Measurements from ENCODE around the gene MAP9.
"Not testable (repeated sequence)": the region's sequence is repeated elsewhere in the genome, so short reads cannot be mapped to it uniquely, and the experiment has no call there.

The MAP9 gene

DNA sequence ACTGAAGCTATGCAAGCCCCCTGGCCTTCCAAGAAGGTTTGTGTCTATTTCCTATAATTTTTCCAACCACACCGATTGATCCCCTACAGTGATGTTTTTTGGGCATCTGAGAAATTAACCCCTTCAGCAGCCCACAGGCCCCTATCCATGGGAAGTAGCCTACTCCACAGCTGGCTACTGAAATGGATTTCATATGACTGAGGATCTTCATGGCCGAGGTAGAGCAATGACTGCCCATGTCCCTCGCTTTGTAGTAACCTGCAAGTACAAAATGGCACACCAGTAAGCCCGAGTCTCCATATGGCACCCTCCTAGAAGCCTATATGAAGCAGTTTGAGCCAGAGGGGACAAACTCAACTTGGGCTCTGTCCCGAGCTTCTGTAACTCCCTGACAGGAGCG is 36.8 kb downstream of the MAP9 start:
- no peak for DNase-seq

DNA sequence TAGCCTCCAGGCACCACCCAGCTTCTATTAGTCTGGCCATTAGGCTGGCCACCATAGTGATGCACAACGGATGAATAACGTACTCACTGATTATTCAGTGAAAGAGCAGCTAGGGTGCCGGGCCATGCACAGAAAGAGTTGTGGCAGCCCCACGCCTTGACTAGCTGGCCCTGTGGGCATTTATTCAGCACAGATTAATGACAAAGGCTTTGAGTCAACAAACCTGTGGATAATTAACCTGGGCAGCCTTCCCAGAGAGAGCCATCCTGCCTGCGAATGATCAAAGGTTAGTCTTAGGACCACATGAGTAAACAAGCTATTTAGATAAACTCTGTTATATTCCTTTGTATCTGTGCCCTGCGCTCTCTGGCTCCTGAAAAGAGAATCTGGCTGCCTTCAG is 37.2 kb downstream of the MAP9 start:
- no peak for DNase-seq

DNA sequence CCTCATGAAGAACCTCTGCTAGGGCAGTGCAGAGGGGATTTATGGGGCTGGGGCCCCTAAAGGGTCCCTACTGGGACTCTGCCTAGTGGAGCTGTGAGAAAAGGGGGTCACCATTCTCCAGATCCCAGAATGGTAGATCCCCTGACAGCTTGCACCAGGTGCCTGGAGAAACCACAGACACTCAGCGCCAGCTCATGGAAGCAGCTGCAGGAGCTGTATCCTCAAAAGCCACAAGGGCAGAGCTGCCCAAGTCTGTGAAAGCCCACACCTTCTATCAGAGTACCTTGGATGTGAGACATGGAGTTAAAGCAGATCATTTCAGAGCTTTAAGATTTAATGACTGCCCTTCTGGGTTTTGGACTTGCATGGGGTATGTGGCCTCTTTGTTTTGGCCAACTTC is 38.6 kb downstream of the MAP9 start:
- no peak for DNase-seq

DNA sequence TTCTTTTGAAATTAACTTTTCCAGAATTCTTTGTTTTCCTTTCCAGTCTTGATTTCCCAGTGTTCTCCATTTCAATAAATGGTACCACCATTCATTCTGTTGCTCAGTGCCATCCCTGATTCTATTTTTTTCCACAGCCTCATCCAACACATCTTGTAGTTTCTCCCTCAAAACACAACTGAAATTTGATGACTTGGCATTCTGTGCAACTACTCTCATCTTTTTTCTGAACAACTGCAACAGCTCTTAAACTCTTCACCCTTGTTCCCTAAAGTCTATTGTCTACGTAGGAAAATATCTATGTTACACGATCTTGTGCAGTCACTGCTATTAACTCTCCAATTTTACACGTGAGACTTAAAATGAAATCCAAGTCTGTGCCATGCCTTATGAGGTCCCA is 40.5 kb downstream of the MAP9 start:
- DNase-seq, result no peak

DNA sequence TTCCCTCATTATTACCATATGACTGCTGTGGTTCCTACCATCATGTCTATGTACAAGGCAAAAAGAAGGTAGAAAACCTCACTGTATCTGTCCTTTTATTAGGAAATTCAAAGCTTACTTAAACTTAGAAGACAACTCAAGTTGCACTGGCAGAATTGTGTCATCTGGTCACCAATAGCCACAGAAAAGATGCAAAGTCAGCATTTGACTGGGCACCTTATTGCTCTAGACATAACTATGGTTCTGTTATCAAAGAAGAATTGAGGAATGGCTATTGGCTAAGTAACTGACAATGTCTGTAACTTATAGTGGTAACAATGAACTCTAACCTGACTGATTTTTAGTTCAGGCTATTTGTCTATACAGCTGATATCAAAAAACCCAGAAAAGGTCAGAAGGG is 45.3 kb downstream of the MAP9 start:
- no peak for DNase-seq

DNA sequence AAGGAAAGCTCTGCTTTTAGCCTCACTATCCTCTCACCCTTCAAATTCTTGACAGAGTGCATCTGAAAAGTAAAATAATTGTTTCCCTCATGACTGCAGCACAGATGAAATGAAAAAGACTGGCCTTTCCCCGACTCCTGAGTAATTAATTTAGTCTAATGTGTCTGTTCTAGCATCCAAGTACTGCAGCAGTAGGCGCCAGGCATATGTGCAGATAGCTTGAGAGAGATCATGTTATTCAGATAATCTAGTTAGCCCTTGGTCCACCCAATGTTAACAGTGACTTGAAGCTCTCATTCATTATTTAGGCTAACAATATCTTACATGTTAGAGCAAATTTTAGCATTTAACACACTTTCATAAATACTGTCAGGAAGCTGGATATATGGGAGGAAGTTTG is 54.0 kb downstream of the MAP9 start:
- DNase-seq, result no peak

DNA sequence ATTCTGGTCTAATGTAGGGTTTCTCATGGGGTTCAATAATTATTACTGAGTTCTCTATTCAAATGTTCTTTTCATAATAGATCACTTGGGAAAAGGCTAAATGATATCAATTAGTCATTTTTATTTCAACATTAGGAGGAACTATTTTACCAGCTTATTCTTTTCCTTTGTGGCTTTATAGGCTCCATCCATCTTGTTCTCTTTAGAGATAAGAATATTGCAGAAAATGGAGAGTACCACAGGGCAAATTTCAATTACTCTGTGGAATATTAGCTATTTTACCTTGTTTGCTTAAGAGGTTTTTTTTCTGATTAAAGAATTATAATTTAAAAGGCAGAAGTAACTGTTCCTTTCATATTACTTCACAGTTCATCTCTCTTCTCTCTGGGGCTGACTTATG is 55.8 kb downstream of the MAP9 start:
- no peak for DNase-seq

DNA sequence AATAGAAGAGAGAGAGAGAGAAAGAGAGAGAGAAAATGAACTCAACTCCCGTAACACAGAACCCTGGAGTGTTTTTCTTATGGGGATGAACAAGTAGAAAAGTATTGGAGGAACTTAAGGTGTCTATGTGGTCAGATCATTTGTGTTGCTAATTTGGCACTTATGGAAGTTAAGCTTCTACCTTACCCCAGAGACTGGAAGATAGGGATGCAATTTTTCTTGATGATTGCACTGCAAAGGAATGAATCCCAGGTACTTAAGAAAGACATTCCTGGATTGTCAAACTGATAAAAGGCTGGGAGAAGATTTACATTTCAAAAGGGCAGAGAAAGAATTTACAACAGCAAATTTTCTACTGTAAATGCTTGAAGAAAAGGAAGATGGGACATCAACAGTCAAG is 57.2 kb downstream of the MAP9 start:
- DNase-seq, result no peak

DNA sequence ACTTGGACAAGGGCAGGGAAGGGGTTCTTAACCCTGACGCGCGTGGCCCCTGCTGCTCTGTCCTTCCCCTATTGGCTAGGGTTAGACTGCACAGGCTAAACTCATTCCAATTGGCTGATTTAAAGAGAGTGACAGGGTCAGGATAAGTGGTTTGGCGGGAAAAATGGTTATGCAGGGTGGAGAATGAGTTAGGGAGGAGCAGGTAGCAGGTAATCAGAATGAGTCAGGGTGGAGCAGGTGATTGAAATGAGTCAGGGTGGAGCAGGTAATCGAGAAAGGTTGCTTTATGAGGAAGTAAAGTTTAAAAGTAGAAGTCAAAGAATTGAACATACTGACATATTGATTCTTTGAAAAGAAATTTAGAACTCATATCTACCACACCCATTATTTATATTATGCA is 64.7 kb downstream of the MAP9 start:
- DNase-seq, result not testable (repeated sequence)

DNA sequence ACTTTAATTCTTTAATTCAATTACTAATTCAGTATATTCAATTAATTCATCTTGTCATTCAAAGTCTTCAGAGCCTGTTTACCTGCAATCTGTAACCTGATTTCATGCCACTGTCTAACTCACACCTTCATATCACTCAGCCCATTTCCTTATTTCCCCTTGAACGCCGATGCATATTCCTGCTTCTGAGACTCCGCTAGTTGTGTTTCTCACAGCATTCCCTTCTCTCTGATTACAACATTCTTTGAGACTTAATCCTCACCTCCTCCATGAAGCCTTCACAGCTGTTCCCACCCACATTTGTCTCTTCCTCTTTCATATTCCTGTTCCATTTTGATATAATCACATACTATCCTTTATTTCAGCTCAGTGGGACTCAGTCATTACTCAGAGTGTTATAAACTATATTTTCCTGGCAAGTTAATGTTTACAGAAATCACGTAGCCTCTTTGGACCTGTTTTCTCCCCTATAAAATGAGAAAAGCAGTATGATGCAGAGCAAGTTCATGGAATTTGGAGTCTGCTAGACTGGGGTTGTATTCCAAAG is 69.0 kb downstream of the MAP9 start:
- DNase-seq, result no peak

DNA sequence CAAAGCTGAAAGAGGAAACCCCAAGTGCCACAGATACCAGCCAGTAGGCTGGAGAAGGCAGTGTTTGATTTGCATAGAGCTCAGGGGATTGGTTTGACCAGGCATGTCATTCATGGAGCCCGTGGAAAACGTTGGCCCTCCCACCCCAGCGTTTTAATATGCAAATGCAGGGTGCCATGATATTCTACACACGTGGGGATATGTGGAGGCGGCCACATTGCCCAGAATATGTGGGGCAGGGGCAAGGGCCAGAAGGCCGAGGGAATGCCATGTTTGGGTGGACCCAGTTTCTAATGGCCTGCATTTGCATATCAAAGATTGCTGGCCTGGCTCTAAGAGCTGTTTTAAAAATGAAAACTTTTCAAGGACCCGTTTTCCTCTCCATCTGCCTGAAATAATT is 71.1 kb downstream of the MAP9 start:
- no peak for DNase-seq

DNA sequence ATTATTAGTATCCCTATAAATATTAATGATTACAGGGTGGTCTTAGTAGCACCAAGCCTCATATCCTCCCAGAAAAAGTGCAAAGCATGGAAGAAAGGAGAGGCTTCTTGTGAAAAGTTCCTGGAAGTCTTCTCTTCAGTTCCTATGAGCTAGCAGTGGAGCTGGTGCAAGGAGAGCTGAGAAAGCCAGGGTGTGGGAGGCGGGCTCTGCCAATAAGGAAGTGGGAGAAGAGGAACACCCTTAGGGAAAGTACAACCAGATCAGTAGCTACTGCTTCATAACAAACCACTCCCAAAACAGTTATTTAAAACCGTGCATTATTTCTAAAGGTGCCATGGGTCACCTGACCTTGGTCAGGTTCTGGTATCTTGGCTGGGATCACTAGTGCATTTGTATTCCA is 72.4 kb downstream of the MAP9 start:
- no peak for DNase-seq

DNA sequence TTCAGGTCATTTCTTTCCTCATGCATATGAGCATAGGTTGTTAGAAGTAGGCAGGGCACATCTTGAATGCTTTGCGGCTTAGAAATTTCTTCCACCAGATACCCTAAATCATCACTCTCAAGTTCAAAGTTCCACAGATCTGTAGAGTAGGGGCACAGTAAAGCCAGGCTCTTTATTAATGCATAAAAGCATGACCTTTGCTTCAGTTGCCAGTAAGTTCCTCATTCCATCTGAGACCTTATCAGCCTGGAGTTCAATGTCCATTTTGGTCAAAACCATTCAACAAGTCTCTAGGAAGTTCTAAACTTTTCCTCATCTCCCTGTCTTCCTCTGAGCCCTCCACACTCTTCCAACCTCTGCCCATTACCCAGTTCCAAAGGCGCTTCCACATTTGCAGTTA is 77.7 kb downstream of the MAP9 start:
- DNase-seq, result no peak

All from activated effector memory CD4-positive, alpha-beta T cell treated with Interleukin-2 at 50 U/mL for 16 hours (primary cell).